Measurements from ENCODE around the gene TTC19.
"Not testable (repeated sequence)": the region's sequence is repeated elsewhere in the genome, so short reads cannot be mapped to it uniquely, and the experiment has no call there.

Gene TTC19

DNA sequence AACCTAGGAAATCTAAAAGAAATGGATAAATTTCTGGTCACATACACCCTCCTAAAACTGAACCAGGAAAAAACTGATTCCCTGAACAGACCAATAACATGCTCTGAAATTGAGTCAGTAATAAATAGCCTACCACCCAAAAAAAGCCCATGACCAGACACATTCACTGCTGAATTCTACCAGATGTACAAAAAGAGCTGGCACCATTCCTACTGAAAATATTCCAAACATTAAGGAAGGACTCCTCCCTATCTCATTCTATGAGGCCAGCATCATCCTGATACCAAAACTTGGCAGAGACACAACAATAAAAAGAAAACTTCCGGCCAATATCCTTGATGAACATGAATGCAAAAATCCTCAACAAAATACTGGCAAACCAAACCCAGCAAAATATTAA, 52.9 kb downstream of the TTC19 start:
- H3K9me3 Mint-ChIP-seq, result no peaks in the 10 kb centered on the region
- H3K36me3 Mint-ChIP-seq (ENCODE audit: insufficient read depth), result peaks cover 61% of the 10 kb centered on the region
- peak overlapping the region; percentile 62 for H3K27ac Mint-ChIP-seq (ENCODE audit: low read depth)
- no peaks in the 10 kb centered on the region for H3K27me3 Mint-ChIP-seq
- H3K4me3 Mint-ChIP-seq, result no peak overlapping the region
- DNase-seq (ENCODE audit: low spot score in 2 of 2) (no peak), ATAC-seq (replicated peaks; ENCODE audit: extremely low read depth, poor library complexity, severe bottlenecking) (no peak)
- peaks cover 37% of the 10 kb centered on the region for H3K4me1 Mint-ChIP-seq

DNA sequence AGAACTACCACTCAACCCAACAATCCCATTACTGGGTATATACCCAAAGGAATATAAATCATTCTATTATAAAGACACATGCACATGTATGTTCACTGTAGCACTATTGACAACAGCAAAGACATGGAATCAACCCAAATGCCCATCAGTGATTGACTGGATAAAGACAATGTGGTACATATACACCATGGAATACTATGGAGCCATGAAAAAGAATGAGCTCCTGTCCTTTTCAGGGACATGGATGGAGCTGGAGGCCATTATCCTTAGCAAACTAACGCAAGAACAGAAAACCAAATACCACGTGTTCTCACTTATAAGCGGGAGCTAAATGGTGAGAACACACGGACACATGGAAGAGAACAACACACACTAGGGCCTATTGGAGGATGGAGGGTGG, 55.5 kb downstream of the TTC19 start:
- not testable (repeated sequence) for H3K27me3 Mint-ChIP-seq; H3K27ac Mint-ChIP-seq (ENCODE audit: low read depth); DNase-seq (ENCODE audit: low spot score in 2 of 2); H3K9me3 Mint-ChIP-seq; ATAC-seq (replicated peaks; ENCODE audit: extremely low read depth, poor library complexity, severe bottlenecking); H3K4me3 Mint-ChIP-seq
- H3K36me3 Mint-ChIP-seq (ENCODE audit: insufficient read depth), result peaks cover 63% of the 10 kb centered on the region
- H3K4me1 Mint-ChIP-seq, result peaks cover 29% of the 10 kb centered on the region

DNA sequence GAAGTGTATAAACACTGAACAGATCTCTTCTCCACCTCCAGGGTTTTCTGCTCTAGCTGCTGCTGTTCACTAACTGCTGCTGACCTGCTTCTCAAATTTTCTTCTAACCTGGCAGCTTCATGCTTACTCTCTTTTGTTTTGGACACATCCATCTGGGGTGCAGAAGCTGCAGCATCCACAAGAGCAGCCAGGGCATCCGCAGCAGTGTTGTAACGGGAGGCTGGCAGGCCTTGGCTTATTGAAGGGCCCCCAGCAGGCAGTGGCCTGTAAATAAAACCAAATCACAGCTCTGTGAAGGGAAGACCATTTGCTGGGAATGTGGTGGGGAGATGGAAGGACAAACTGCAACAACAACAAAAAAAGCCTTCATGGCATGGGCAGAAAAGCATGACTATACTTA, 62.0 kb downstream of the TTC19 start:
- DNase-seq (ENCODE audit: low spot score in 2 of 2) (no peak), ATAC-seq (replicated peaks; ENCODE audit: extremely low read depth, poor library complexity, severe bottlenecking) (no peak)
- peaks cover 78% of the 10 kb centered on the region for H3K36me3 Mint-ChIP-seq (ENCODE audit: insufficient read depth)
- H3K4me1 Mint-ChIP-seq, result no peaks in the 10 kb centered on the region
- no peaks in the 10 kb centered on the region for H3K9me3 Mint-ChIP-seq
- H3K27me3 Mint-ChIP-seq, result no peaks in the 10 kb centered on the region
- peak overlapping the region; percentile 54 for H3K27ac Mint-ChIP-seq (ENCODE audit: low read depth)
- H3K4me3 Mint-ChIP-seq, result no peak overlapping the region

DNA sequence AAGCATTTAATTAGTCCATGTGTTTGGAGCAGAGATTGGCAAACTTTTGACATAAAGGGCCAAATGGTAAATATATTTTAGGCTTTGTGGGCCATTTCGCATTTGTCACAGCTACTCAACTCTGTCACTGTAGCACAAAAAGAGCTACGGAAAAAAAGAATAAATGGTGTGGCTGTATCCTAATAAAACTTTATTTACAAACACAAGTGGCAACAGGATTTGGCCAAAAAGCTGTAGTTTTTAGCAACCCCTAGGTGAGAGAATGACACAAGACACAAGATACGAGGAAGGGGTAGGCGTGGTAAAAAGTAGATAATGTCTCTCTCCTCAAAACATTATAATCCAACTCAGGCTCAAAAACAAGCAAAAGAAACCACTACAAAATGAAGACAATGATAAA, 66.5 kb downstream of the TTC19 start:
- no peaks in the 10 kb centered on the region for H3K27me3 Mint-ChIP-seq
- H3K4me1 Mint-ChIP-seq, result no peaks in the 10 kb centered on the region
- peaks cover 78% of the 10 kb centered on the region for H3K36me3 Mint-ChIP-seq (ENCODE audit: insufficient read depth)
- ATAC-seq (replicated peaks; ENCODE audit: extremely low read depth, poor library complexity, severe bottlenecking) (no peak), DNase-seq (ENCODE audit: low spot score in 2 of 2) (no peak)
- H3K4me3 Mint-ChIP-seq, result no peak overlapping the region
- H3K9me3 Mint-ChIP-seq, result no peaks in the 10 kb centered on the region
- H3K27ac Mint-ChIP-seq (ENCODE audit: low read depth), result no peak overlapping the region

DNA sequence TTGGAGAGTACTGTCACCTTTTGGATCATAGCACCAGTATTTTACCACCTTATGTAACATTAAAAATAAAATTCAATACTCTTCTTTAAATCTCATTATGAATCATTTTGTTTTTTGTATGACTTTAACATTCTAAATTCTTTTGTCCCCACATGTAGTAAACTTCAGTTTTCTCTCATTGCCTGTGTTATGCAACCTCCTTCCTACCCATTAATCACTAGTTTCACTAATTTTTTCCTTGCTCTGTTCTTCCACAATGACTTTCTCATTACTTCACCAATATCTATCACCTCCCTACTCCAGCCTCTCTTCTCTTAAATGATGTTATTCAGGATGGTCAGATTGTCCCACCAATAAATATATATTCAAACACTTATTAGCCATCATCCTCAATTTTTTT, 68.7 kb downstream of the TTC19 start:
- Mint-ChIP-seq H3K27ac (ENCODE audit: low read depth) (peak overlapping the region; percentile 11), H3K4me3 (no peak overlapping the region), H3K27me3 (no peaks in the 10 kb centered on the region), H3K36me3 (ENCODE audit: insufficient read depth) (peaks cover 68% of the 10 kb centered on the region), H3K4me1 (no peaks in the 10 kb centered on the region), H3K9me3 (no peaks in the 10 kb centered on the region)
- no peak for DNase-seq (ENCODE audit: low spot score in 2 of 2)
- no peak for ATAC-seq (replicated peaks; ENCODE audit: extremely low read depth, poor library complexity, severe bottlenecking)

DNA sequence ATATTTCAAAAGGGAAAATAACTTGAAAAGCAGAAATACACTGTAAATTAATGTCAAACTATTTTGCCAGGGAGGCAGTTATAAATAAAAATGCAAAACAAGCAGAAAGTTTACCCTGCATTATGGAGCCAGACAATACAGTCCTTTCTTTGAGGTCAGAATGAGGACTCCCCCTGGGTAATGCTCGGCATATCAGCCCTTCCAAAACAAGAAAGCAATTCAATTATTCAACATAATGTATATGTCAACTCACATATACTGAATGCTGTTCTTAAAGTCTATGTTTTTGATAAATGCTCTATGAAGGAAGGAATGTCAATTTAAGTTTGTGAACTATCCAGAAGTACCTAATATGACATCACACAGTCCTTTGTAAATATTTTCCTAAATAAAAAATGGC, 72.4 kb downstream of the TTC19 start:
- Mint-ChIP-seq H3K4me3 (no peak overlapping the region), H3K36me3 (ENCODE audit: insufficient read depth) (peaks cover 61% of the 10 kb centered on the region), H3K27me3 (no peaks in the 10 kb centered on the region), H3K9me3 (no peaks in the 10 kb centered on the region), H3K4me1 (peaks cover 5% of the 10 kb centered on the region), H3K27ac (ENCODE audit: low read depth) (peak overlapping the region; percentile 77)
- ATAC-seq (replicated peaks; ENCODE audit: extremely low read depth, poor library complexity, severe bottlenecking) (no peak), DNase-seq (ENCODE audit: low spot score in 2 of 2) (no peak)

DNA sequence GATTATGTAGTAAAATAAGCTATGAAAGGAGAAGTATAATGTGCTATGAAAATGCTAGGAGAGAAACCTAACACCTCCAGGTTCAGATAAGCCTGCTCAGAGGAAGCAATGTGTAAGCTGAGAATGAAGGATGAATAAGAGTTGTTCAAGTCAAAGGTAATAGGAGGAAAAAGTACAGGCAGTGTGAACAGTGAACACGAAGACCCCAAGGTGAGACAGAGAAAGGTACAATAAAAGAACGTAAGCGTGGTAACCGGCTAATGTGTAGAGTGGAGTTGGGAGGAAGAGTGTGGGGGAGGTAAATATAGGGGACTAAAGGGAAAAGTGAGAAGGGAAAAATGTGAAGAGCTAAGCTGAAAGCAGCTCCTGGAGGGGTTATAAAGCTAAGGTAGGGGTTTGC, 74.2 kb downstream of the TTC19 start:
- H3K27me3 Mint-ChIP-seq, result no peaks in the 10 kb centered on the region
- peaks cover 5% of the 10 kb centered on the region for H3K4me1 Mint-ChIP-seq
- H3K27ac Mint-ChIP-seq (ENCODE audit: low read depth), result no peak overlapping the region
- ATAC-seq (replicated peaks; ENCODE audit: extremely low read depth, poor library complexity, severe bottlenecking) (no peak), DNase-seq (ENCODE audit: low spot score in 2 of 2) (no peak)
- no peaks in the 10 kb centered on the region for H3K9me3 Mint-ChIP-seq
- no peak overlapping the region for H3K4me3 Mint-ChIP-seq
- H3K36me3 Mint-ChIP-seq (ENCODE audit: insufficient read depth), result peaks cover 61% of the 10 kb centered on the region

DNA sequence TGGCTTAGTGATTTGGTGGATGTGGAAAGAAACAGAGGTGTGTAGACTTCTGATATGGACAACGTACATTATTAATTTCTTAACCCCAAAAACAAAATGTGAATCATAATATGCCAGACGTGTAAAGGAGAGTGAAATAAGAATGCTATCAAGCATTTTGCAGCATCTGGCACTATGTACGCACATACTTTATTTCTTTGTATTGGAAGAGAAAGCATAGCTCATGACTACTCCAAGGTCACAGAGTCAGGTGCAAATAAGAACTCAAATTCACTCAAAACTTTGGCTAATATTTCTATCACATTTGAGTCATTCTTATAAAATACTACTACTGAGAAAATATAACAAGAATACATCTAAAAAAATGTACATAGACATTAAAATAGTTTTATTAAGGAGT, 74.8 kb downstream of the TTC19 start:
- no peak overlapping the region for H3K27ac Mint-ChIP-seq (ENCODE audit: low read depth)
- no peaks in the 10 kb centered on the region for H3K27me3 Mint-ChIP-seq
- H3K4me1 Mint-ChIP-seq, result peaks cover 5% of the 10 kb centered on the region
- no peak for ATAC-seq (replicated peaks; ENCODE audit: extremely low read depth, poor library complexity, severe bottlenecking)
- H3K9me3 Mint-ChIP-seq, result no peaks in the 10 kb centered on the region
- DNase-seq (ENCODE audit: low spot score in 2 of 2), result no peak
- H3K36me3 Mint-ChIP-seq (ENCODE audit: insufficient read depth), result peaks cover 64% of the 10 kb centered on the region
- no peak overlapping the region for H3K4me3 Mint-ChIP-seq

DNA sequence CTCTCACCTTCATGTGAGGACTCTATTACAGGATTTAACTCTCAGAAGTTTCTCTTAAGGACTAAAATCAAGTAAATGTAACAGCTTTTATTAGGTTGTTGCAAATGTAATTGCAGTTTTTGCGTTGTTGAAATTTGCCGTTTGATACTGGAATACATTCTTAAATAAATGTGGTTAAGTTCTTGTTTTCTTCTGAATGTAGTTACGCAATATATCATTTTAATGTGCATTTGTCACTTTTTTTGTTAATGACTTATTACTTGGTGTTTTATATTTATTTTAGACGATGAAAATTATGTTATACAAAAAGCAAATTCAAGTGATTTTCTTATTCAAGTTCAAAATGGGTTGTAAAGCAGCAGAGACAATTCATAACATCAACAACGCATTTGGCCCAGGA, 76.3 kb downstream of the TTC19 start:
- no peak for ATAC-seq (replicated peaks; ENCODE audit: extremely low read depth, poor library complexity, severe bottlenecking)
- Mint-ChIP-seq H3K9me3 (no peaks in the 10 kb centered on the region), H3K36me3 (ENCODE audit: insufficient read depth) (peaks cover 62% of the 10 kb centered on the region), H3K4me1 (peaks cover 5% of the 10 kb centered on the region), H3K27me3 (no peaks in the 10 kb centered on the region), H3K4me3 (no peak overlapping the region), H3K27ac (ENCODE audit: low read depth) (no peak overlapping the region)
- no peak for DNase-seq (ENCODE audit: low spot score in 2 of 2)

All from central memory CD8-positive, alpha-beta T cell (primary cell).